Kidney (tissue), 14 donors: Measurements from ENCODE around the gene TMEM131L. TPM values are rescaled to one million over a fixed set of nuclear protein-coding genes. Genes with fewer than 3 reads are reported as not detected.

Experiments
- DNase-seq, 5 donors: peaks; one replicate each; pipeline ENCODE4 v3.0.0-alpha.2; 2013 to 2020
- FAIRE-seq: peaks from 2 replicates; lab custom pipeline; 2012; peaks lifted over from hg19 to GRCh38; lab: Jason Lieb, UNC
- H3K27ac ChIP-seq, 2 donors: one replicate each; pipeline ENCODE4 v1.7.0; 2013; ENCODE audit warnings: low read depth in 2 of 2, low read length in 2 of 2, inconsistent platforms in 1 of 2
- H3K27me3 ChIP-seq: one replicate; pipeline ENCODE4 v1.7.1; 2013; ENCODE audit warnings: low read length, inconsistent platforms; ENCODE audit not compliant: control insufficient read depth, insufficient read depth
- H3K36me3 ChIP-seq, 3 donors: one replicate each; pipeline versions ENCODE4 v1.7.0 to v1.7.1; 2013; ENCODE audit warnings: low read length in 3 of 3, control low read depth in 1 of 3, inconsistent platforms in 1 of 3; ENCODE audit not compliant: insufficient read depth in 3 of 3, control insufficient read depth in 2 of 3
- H3K4me1 ChIP-seq, 3 donors: one replicate each; pipeline versions ENCODE4 v1.7.0 to v1.7.1; 2013; ENCODE audit warnings: low read length in 3 of 3, inconsistent platforms in 1 of 3, low read depth in 1 of 3; ENCODE audit not compliant: control insufficient read depth in 2 of 3, insufficient read depth in 2 of 3
- H3K4me3 ChIP-seq, 3 donors: one replicate each; pipeline versions ENCODE4 v1.7.0 to v1.8.1; 2013; ENCODE audit warnings: low read length in 3 of 3, control low read depth in 1 of 3, inconsistent platforms in 1 of 3
- H3K9ac ChIP-seq, 3 donors: one replicate each; pipeline versions ENCODE4 v1.7.0 to v1.7.1; 2013; ENCODE audit warnings: low read length in 3 of 3, control low read depth in 1 of 3, inconsistent platforms in 1 of 3
- H3K9me3 ChIP-seq, 3 donors: one replicate each; pipeline versions ENCODE4 v1.7.0 to v1.7.1; 2013; ENCODE audit warnings: low read length in 3 of 3, control low read depth in 1 of 3, inconsistent platforms in 1 of 3; ENCODE audit not compliant: control insufficient read depth in 2 of 3, insufficient read depth in 1 of 3
- intact Hi-C: fragments of 100-400 bp; cut with DNase I; formaldehyde crosslinking; loops from one replicate; pipeline ENCODE4 v1.11.1; 2022
- polyA plus RNA-seq: library from polyadenylated mRNA; stranded (reverse); fragments of 350-450 nt; fragmentation: Illumina TruSeq; extraction: RNeasy Lipid Tissue Mini Kit (QIAGEN cat#74804); gene quantifications from one replicate; pipeline ENCODE4 v1.2.3, GENCODE V29; 2014; ENCODE audit warnings: low read depth, low replicate concordance; ENCODE audit not compliant: insufficient read depth
- total RNA-seq: library from RNA; stranded (reverse); fragmentation: NEBNext Ultra II Directional; extraction: Animal tissue kit (Norgen Biotek cat#: 25700); gene quantifications from one replicate; pipeline ENCODE4 v1.2.1, GENCODE V29; 2021
- TF ChIP-seq, protein P1 (sequence below): IDR thresholded peaks from 3 replicates; pipeline ENCODE4 v1.5.1; 2012; ENCODE audit warnings: mild to moderate bottlenecking, moderate library complexity, borderline replicate concordance; ENCODE audit not compliant: insufficient read depth; ENCODE audit errors: extremely low read depth
- donor health status: control.
- donor health status: control.
- donor health status: control.
- donor health status: control.
- donor health status: control.
- donor health status: DM: yes; HTN: yes; CAD: no.
- donor health status: Normal renal cell carcinoma (clear cell type).

TMEM131L gene
- total and polyA plus RNA-seq, 2 donors from 2014 or later = 3.0 to 17.0 TPM

DNA sequence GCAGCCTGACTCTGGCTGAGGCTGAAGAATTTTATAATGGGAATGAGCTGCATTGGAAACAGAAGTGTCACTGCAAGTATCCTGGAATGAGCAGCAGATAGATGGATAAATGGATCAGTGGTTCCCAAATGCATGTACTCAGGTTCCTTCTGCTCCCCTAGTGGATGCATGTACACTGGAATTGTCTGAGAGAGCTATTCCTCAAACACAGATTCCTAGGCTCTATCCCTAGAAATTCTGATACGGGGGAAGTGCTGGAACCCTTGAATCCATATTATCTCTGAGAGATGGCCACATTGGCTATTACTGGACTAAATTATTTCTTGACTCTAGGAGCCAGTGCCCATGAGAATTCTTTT, 64.8 kb downstream of the TMEM131L start:
- FAIRE-seq = no peak
- no peak overlapping the region for H3K27ac ChIP-seq

DNA sequence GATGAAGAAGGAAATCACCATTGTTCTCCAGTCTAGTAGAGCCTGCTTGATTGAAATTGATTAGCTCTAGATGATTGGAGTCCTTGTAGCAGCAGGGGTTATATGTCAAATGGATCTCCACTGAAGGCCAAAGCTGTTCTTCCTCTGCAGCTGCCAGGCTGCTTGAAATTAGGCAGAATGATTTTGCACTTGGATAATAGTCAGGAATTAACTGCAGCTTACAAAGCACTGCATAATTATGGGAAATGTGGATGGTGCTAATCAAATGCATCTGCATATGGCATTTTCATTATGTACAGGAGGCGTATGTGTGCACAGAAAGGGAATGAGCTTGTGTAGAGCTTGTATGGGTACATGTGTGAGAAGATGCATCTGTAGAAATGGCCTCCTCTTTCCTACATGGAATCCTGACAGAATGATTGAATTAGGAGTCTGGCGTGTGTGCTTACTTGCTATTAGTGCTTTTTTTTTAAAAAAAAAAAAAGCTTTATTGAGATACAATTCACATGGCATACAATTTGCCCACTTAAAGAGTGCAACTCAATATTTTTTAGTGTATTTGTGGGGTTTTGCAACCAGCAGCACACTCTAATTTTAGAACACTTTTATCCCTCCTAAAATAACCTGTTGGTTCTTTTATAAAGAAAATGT, 65.9 kb downstream of the TMEM131L start:
- Histone ChIP-seq H3K27ac (no peak overlapping the region), H3K4me3 (no peak overlapping the region), H3K9ac (no peak overlapping the region), H3K27me3 (no peaks in the 10 kb centered on the region), H3K9me3 (no peaks in the 10 kb centered on the region), H3K36me3 (no peaks in the 10 kb centered on the region), H3K4me1 (peaks cover 4 to 12% (median 10%) of the 10 kb centered on the region in 3 donors)
- intact Hi-C loops = no loop called here
- TF ChIP-seq, protein P1, sequence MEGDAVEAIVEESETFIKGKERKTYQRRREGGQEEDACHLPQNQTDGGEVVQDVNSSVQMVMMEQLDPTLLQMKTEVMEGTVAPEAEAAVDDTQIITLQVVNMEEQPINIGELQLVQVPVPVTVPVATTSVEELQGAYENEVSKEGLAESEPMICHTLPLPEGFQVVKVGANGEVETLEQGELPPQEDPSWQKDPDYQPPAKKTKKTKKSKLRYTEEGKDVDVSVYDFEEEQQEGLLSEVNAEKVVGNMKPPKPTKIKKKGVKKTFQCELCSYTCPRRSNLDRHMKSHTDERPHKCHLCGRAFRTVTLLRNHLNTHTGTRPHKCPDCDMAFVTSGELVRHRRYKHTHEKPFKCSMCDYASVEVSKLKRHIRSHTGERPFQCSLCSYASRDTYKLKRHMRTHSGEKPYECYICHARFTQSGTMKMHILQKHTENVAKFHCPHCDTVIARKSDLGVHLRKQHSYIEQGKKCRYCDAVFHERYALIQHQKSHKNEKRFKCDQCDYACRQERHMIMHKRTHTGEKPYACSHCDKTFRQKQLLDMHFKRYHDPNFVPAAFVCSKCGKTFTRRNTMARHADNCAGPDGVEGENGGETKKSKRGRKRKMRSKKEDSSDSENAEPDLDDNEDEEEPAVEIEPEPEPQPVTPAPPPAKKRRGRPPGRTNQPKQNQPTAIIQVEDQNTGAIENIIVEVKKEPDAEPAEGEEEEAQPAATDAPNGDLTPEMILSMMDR = no peak
- FAIRE-seq (no peak), DNase-seq (no peak)

More for the DNA sequence above, 64.8 kb downstream of the TMEM131L start:
- TF ChIP-seq, protein P1 = no peak
- Histone ChIP-seq H3K9ac (no peak overlapping the region), H3K4me3 (no peak overlapping the region), H3K9me3 (no peaks in the 10 kb centered on the region), H3K27me3 (no peaks in the 10 kb centered on the region), H3K36me3 (no peaks in the 10 kb centered on the region), H3K4me1 (peaks cover 4 to 12% (median 9%) of the 10 kb centered on the region in 3 donors)
- no peak for DNase-seq
- intact Hi-C loops = no loop called here

DNA sequence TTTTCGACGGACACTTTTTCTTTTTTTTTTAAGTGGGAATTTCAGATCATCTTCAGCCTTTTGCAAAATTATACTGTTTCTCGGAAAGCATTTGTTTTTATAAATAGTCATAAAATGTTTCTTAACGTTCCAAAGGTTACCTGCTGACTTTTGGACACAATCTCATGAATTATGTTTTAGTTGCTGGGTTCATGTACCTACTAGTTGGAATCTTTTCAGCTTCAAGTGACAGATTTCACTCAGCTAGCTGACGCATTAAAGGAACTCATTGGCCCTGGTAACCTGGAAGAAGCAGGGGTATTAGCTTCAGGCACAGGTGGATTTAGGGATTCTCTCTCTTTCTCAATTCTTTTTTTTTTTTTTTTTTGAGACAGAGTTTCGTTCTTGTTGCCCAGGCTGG, 66.5 kb downstream of the TMEM131L start:
- intact Hi-C loops = no loop called here

More for the DNA sequence above, 66.5 kb downstream of the TMEM131L start:
- Histone ChIP-seq H3K9ac (no peak overlapping the region), H3K9me3 (no peaks in the 10 kb centered on the region), H3K27ac (no peak overlapping the region), H3K36me3 (no peaks in the 10 kb centered on the region), H3K4me3 (no peak overlapping the region), H3K4me1 (peaks cover 4 to 12% (median 10%) of the 10 kb centered on the region in 3 donors), H3K27me3 (no peaks in the 10 kb centered on the region)
- TF ChIP-seq, protein P1 = no peak
- no peak for FAIRE-seq
- no peak for DNase-seq
